ENCODE data around the gene F7.

Gene F7

GRCh38 chr13:113141601-113141970 is 36.0 kb downstream of the F7 start:
- DNase-seq: no peak

- no peak for DNase-seq
These were observed 37.3 kb downstream of the F7 start for GRCh38 chr13:113142876-113143275.

- no peak for DNase-seq
These were observed 38.1 kb downstream of the F7 start for GRCh38 chr13:113143466-113144254.

DNA sequence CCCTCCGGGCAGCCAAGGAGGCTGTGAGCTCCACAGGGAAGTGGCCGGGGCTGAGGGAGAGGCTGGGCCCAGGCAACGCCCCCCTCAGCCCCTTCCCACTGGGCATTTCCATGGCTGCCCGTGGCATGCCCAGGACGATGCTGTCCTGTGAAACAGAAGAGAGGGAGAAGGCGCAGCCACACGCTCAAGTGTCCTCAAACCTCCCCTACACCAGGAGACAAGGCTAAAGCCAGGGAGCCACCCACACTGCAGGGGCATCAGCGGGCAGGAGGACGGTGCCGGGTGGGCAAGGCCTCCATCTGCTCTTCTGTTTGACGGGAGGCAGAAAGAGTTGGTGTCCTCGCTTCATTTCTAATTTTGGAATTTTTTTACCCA is 38.7 kb downstream of the F7 start:
- DNase-seq: no peak

GRCh38 chr13:113145496-113145895 is 39.9 kb downstream of the F7 start:
- no peak for DNase-seq

DNA sequence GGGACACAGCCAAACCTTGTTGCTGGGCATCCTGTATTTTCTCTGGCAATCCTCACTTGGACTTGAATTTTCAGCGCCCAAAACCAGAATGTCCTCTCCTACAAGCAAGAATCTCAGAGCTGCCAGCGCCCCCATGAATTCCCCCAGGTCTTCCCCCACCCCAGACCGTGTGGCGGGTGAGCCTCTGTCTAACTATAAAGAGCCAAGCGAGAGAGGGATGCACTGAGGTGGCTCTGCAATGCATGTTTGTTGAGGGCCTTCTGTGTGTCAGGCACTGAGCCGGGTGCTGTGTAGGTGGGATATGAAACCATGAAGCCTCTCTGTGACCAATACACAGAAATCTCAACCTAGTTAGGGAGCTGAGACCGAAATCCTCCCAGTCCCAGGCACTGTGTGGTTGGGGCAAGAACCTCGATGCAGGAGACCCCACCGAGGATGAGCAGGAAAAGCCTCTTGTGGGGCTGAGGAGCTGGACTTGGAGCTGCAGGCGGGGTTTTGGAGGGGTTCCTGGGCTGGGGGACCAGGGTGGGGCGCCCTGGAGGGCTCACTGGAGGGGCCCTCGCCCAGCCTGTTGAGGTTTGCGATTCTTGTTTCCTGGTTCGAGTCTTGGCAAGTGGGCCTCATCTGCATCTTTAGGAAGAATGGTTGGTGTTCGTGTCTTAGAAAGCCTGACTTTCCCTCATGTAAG is 40.5 kb downstream of the F7 start:
- no peak for DNase-seq

DNA sequence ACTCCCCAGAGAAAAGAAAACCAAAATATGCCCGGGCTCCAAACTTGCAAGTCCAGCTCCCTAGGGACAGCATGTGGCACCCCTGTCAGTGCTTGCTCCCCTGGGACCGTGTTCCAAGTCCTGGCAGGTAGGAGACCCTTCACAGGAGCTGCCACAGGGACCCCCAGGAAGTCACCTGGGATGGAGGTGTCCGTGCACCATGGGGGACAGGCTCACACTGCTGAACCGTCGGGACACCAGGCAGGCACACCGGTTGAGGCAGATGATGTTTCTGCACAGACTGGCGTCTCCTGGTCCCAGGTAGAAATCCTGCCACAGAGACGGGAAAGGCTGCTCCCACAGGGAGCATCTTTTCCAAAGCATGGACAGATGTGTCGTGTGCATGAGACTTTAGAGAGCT is 41.2 kb downstream of the F7 start:
- DNase-seq: no peak

DNA sequence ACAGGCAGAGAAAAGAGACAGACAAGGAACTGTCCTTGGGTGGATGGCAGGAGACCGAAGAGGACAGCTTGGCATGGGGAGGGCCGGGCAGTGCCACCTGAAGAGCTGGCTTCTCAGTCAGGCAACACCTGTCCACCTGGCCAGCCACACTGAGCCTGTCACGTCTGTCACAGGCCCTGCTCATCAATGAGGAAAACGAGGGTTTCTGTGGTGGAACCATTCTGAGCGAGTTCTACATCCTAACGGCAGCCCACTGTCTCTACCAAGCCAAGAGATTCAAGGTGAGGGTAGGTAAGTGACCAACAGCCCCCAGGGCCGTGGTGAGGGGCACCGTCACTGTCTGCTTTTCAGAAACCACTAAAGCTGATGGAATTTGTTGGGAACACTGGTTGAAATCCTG is 41.6 kb downstream of the F7 start:
- DNase-seq: no peak

- DNase-seq: no peak
These were observed 42.8 kb downstream of the F7 start for GRCh38 chr13:113148407-113148806.

DNA sequence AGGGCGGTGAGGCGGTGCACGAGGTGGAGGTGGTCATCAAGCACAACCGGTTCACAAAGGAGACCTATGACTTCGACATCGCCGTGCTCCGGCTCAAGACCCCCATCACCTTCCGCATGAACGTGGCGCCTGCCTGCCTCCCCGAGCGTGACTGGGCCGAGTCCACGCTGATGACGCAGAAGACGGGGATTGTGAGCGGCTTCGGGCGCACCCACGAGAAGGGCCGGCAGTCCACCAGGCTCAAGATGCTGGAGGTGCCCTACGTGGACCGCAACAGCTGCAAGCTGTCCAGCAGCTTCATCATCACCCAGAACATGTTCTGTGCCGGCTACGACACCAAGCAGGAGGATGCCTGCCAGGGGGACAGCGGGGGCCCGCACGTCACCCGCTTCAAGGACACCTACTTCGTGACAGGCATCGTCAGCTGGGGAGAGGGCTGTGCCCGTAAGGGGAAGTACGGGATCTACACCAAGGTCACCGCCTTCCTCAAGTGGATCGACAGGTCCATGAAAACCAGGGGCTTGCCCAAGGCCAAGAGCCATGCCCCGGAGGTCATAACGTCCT is 43.4 kb downstream of the F7 start:
- no peak for DNase-seq

- no peak for DNase-seq
These were observed 44.3 kb downstream of the F7 start for GRCh38 chr13:113149711-113150549.

GRCh38 chr13:113150550-113151365 is 45.2 kb downstream of the F7 start:
- DNase-seq: no peak

- no peak for DNase-seq
These were observed 46.4 kb downstream of the F7 start for GRCh38 chr13:113151745-113152690.

- no peak for DNase-seq
These were observed 47.0 kb downstream of the F7 start for GRCh38 chr13:113152691-113152983.

GRCh38 chr13:113152984-113153809 is 47.6 kb downstream of the F7 start:
- no peak for DNase-seq

DNA sequence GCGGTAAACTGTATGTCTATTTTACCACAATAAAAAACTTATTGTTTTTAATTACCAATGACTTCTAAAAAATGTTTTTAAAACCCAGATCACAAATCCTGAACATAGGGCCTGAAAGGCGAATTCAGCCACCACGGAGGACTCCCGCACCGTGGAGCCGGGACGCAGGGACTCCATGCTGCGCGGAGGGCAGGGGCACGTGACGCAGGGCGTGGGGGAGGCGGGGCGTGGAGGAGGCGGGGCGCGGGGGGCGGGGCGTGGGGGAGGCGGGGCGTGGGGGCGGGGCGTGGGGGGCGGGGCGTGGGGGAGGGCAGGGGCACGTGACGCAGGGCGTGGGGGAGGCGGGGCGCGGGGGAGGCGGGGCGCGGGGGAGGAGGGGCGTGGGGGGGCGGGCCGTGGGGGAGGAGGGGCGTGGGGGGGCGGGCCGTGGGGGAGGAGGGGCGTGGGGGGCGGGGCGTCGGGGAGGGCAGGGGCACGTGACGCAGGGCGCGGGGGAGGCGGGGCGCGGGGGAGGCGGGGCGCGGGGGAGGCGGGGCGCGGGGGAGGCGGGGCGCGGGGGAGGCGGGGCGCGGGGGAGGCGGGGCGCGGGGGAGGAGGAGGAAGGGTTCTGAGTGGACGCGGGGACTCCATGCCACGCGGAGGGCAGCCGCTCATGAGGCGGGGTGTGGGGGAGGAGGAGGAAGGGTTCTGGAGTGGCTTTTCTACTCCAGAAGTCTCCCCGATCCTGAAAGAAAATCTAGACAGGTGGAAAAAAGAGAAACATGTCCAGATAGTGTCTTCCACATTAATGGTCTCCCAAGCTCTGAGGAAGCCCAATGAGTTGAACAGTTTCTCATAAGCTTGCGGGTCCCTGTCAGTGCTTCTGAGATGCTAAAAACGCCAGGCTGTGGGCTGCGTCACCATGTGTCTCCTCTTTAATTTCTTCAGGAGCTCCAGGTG is 48.5 kb downstream of the F7 start:
- DNase-seq: no peak

GRCh38 chr13:113155201-113155600 is 49.6 kb downstream of the F7 start:
- no peak for DNase-seq

DNA sequence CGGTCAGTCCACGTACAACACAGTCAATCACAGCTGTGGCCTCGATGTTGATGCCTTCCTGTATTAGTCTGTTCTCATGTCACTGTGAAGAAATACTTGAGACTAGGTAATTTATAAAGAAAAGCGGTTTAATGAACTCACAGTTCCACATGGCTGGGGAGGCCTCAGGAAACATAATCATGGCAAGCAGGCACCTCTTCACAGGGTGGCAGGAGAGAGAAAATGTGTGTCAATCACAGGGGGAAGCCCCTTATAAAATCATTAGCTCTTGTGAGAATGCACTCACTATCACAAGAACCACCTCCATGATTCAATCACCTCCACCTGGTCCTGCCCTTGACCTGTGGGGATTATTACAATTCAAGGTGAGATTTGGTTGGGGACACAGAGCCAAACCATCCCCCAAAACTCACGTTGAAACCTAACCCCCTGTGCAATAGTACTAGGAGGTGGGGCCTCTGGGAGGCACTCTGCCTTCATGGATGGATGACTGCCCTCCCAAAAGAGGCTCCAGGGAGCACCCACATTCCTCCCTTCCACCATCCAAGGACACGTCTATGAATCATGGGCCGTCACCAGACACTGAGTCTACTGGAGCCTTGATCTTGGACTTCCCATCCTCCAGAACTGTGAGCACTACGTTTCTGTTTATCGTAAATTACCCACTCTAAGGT is 50.5 kb downstream of the F7 start:
- no peak for DNase-seq
